Activated B cell treated with CpG ODN at 0.5 μM for 24 hours (primary cell): ENCODE measurements around the gene VWA8. TPM values are rescaled to one million over a fixed set of nuclear protein-coding genes. Genes with fewer than 3 reads are reported as not detected.

Source experiments
- ATAC-seq: fragments of 200-7000 bp; cut with Tn5 transposase; one replicate; pipeline ENCODE4 v1.10.0; 2021; ENCODE audit warnings: low read depth, mild to moderate bottlenecking, moderate library complexity
- CTCF ChIA-PET: fragments of 350-600 bp; sonication (Branson Sonifier 250); formaldehyde crosslinking; loops from one replicate; lab custom pipeline; 2021; ENCODE audit warnings: antibody characterized with exemption; lab: Charles Lee
- POLR2A ChIA-PET: fragments of 350-600 bp; sonication (Branson Sonifier 250); formaldehyde crosslinking; loops from one replicate; lab custom pipeline; 2021; ENCODE audit warnings: antibody characterized with exemption; lab: Charles Lee
- DNase-seq: peaks from one replicate; pipeline ENCODE4 v3.0.0; 2022
- H3K27ac Mint-ChIP-seq: one replicate; pipeline ENCODE4 v1.8.0; 2020; ENCODE audit warnings: mixed read lengths
- H3K27me3 Mint-ChIP-seq: one replicate; pipeline ENCODE4 v1.8.0; 2021; ENCODE audit warnings: mixed read lengths
- H3K36me3 Mint-ChIP-seq: one replicate; pipeline ENCODE4 v1.8.0; 2021; ENCODE audit warnings: low read depth, mixed read lengths
- H3K4me1 Mint-ChIP-seq: one replicate; pipeline ENCODE4 v1.8.0; 2021; ENCODE audit warnings: mixed read lengths
- H3K4me3 Mint-ChIP-seq: one replicate; pipeline ENCODE4 v1.8.0; 2020; ENCODE audit warnings: mild to moderate bottlenecking, mixed read lengths
- H3K9me3 Mint-ChIP-seq: one replicate; pipeline ENCODE4 v1.8.0; 2020; ENCODE audit warnings: mixed read lengths
- intact Hi-C: fragments of 100-400 bp; cut with micrococcal nuclease; formaldehyde crosslinking; loops from one replicate; pipeline ENCODE4 v1.15.1; 2024
- total RNA-seq: library from RNA; stranded (reverse); gene quantifications from 2 replicates; pipeline ENCODE4 v1.2.3, GENCODE V29; 2022
- TF ChIP-seq, protein P1 (sequence below): fragments of 200-600 bp; IDR thresholded peaks from one replicate; pipeline ENCODE4 v1.8.0; 2022; ENCODE audit warnings: antibody characterized with exemption, mild to moderate bottlenecking

Gene VWA8
- total RNA-seq, 1 donor from 2014 or later = 21.7 TPM

DNA sequence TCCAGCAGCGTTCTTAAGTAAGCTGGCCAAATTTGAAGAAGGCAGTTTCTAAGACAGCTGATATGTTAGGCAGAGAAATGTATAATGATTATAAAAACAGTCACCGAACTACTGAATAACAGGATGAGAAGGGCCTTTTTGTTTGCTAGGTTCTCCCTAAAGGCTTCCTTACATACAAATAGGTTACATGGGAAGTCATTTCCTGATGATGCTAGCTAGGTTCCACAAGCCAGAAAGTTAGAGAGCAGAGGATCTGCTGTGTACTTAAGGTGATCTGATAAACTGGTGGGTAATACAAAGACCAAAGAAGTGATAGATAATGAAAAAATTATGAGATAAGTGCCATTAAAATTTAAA lies 139.7 kb downstream of the VWA8 start:
- H3K4me3 Mint-ChIP-seq = no peak overlapping the region
- no peaks in the 10 kb centered on the region for H3K4me1 Mint-ChIP-seq
- TF ChIP-seq, protein P1, sequence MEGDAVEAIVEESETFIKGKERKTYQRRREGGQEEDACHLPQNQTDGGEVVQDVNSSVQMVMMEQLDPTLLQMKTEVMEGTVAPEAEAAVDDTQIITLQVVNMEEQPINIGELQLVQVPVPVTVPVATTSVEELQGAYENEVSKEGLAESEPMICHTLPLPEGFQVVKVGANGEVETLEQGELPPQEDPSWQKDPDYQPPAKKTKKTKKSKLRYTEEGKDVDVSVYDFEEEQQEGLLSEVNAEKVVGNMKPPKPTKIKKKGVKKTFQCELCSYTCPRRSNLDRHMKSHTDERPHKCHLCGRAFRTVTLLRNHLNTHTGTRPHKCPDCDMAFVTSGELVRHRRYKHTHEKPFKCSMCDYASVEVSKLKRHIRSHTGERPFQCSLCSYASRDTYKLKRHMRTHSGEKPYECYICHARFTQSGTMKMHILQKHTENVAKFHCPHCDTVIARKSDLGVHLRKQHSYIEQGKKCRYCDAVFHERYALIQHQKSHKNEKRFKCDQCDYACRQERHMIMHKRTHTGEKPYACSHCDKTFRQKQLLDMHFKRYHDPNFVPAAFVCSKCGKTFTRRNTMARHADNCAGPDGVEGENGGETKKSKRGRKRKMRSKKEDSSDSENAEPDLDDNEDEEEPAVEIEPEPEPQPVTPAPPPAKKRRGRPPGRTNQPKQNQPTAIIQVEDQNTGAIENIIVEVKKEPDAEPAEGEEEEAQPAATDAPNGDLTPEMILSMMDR = no peak
- peaks cover 52% of the 10 kb centered on the region for H3K36me3 Mint-ChIP-seq
- H3K27me3 Mint-ChIP-seq = no peaks in the 10 kb centered on the region
- no peak overlapping the region for H3K27ac Mint-ChIP-seq
- POLR2A ChIA-PET = no interaction called here
- ATAC-seq (no peak), DNase-seq (no peak)
- no peaks in the 10 kb centered on the region for H3K9me3 Mint-ChIP-seq
- intact Hi-C loops = no loop called here
- CTCF ChIA-PET = no interaction called here

DNA sequence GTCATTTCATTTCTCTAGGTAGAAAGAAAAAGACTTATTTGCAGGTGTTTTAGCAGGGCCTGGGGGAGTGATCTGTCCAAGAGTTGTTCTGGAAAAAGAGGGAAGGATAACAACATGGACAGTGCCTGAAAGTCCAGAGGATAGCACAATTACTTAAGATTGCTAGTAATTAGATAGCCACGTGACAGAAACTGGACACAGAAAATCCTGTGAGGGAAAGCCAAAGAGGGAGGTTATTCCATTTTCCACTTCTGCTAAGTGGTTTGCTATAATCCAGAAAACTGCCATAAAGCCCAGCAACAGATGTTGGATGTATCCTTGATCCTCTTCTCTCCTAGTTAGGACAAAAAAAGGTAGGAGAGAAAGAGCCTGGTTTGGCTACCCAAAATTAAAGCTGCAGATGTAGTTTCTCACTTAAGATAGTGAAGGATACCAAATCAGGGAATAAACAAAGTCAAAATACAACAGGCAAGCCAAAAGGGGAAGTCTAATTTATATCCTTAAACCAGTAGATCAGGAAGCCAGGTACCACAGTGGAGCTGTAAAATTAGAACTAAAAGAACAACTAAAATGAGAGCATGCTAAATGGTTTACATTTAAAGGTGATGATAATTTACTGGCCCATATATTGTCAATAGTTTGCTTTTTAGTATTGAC lies 140.2 kb downstream of the VWA8 start:
- no peak overlapping the region for H3K27ac Mint-ChIP-seq
- no peak for DNase-seq
- no peak for ATAC-seq
- peaks cover 55% of the 10 kb centered on the region for H3K36me3 Mint-ChIP-seq
- no peaks in the 10 kb centered on the region for H3K27me3 Mint-ChIP-seq
- ChIA-PET CTCF (no interaction called here), POLR2A (no interaction called here)
- no peaks in the 10 kb centered on the region for H3K4me1 Mint-ChIP-seq
- TF ChIP-seq, protein P1 = no peak
- intact Hi-C loops = no loop called here
- no peak overlapping the region for H3K4me3 Mint-ChIP-seq
- no peaks in the 10 kb centered on the region for H3K9me3 Mint-ChIP-seq

DNA sequence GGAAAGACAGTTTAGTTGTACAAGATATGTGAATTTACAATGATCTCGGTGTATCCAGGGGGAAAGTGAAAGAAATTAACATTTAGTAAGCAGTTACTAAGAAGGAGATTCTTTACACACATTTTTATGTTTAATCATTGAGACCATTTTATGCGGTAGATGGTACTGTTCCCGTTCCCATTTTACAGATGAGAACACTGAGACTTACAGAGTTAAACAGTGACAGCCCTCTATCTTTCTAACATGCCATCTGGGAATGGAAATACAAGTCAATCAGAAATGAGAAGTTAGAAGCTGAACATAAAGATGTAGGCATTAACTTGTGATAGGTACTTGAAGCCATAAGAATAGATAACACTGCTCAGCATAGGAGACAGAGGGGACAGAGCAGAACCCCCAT lies 144.9 kb downstream of the VWA8 start:
- TF ChIP-seq, protein P1 = no peak
- H3K27ac Mint-ChIP-seq = no peak overlapping the region
- intact Hi-C loops = no loop called here
- DNase-seq = no peak
- peaks cover 17% of the 10 kb centered on the region for H3K4me1 Mint-ChIP-seq
- H3K27me3 Mint-ChIP-seq = no peaks in the 10 kb centered on the region
- no peak overlapping the region for H3K4me3 Mint-ChIP-seq
- ChIA-PET POLR2A (no interaction called here), CTCF (no interaction called here)
- no peak for ATAC-seq
- no peaks in the 10 kb centered on the region for H3K9me3 Mint-ChIP-seq
- H3K36me3 Mint-ChIP-seq = peaks cover 51% of the 10 kb centered on the region

DNA sequence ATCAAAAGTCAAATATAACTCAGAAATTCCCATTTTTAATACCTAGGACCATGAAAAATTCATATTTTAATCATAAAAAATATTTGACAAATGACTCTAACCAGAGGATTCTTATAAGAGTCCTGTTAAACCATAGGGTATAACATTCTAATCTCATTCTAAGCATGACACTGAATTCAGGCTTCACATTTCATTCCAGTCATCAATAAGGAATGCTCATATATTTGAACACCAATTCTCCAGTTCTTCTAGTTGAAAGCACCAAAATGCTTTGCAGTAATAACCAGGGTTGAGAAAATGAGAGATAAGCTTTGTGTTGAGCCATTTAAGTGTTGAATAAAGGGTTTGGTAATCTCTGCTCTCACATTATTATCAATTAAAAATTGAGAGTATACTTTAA lies 147.5 kb downstream of the VWA8 start:
- ChIA-PET CTCF (no interaction called here), POLR2A (no interaction called here)
- peaks cover 32% of the 10 kb centered on the region for H3K4me1 Mint-ChIP-seq
- intact Hi-C loops = no loop called here
- TF ChIP-seq, protein P1 = no peak
- H3K36me3 Mint-ChIP-seq = peaks cover 52% of the 10 kb centered on the region
- H3K9me3 Mint-ChIP-seq = no peaks in the 10 kb centered on the region
- H3K4me3 Mint-ChIP-seq = no peak overlapping the region
- no peak for ATAC-seq
- no peak for DNase-seq
- H3K27me3 Mint-ChIP-seq = no peaks in the 10 kb centered on the region
- no peak overlapping the region for H3K27ac Mint-ChIP-seq

DNA sequence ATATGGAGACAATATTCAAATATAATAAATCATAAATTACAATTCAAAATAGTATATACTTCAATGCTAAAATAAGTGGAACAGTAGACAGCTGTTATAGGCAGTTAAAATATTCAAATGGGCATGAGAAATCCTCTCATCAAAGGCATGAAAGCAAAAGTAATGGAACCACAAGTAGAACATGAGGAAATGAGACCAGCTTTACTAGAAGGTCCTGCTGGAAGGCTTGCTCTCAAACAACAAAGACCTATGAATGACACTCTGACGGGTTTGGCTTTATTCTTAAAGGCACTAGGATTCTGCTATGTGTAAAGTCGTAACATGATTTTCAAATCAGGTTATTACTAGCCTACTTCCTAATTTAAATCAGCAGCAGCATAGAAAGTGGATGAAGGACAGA lies 148.1 kb downstream of the VWA8 start:
- TF ChIP-seq, protein P1 = no peak
- Mint-ChIP-seq H3K4me1 (peaks cover 32% of the 10 kb centered on the region), H3K36me3 (peaks cover 57% of the 10 kb centered on the region), H3K4me3 (no peak overlapping the region), H3K9me3 (no peaks in the 10 kb centered on the region), H3K27me3 (no peaks in the 10 kb centered on the region), H3K27ac (no peak overlapping the region)
- CTCF ChIA-PET = no interaction called here
- ATAC-seq (no peak), DNase-seq (no peak)
- POLR2A ChIA-PET = no interaction called here
- intact Hi-C loops = no loop called here
